ENCODE measurements around the gene POF1B.
"Not testable (repeated sequence)": the region's sequence is repeated elsewhere in the genome, so short reads cannot be mapped to it uniquely, and the experiment has no call there.

The POF1B gene, protein sequence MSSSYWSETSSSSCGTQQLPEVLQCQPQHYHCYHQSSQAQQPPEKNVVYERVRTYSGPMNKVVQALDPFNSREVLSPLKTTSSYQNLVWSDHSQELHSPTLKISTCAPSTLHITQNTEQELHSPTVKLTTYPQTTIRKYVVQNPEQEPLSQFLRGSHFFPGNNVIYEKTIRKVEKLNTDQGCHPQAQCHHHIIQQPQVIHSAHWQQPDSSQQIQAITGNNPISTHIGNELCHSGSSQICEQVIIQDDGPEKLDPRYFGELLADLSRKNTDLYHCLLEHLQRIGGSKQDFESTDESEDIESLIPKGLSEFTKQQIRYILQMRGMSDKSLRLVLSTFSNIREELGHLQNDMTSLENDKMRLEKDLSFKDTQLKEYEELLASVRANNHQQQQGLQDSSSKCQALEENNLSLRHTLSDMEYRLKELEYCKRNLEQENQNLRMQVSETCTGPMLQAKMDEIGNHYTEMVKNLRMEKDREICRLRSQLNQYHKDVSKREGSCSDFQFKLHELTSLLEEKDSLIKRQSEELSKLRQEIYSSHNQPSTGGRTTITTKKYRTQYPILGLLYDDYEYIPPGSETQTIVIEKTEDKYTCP

DNA sequence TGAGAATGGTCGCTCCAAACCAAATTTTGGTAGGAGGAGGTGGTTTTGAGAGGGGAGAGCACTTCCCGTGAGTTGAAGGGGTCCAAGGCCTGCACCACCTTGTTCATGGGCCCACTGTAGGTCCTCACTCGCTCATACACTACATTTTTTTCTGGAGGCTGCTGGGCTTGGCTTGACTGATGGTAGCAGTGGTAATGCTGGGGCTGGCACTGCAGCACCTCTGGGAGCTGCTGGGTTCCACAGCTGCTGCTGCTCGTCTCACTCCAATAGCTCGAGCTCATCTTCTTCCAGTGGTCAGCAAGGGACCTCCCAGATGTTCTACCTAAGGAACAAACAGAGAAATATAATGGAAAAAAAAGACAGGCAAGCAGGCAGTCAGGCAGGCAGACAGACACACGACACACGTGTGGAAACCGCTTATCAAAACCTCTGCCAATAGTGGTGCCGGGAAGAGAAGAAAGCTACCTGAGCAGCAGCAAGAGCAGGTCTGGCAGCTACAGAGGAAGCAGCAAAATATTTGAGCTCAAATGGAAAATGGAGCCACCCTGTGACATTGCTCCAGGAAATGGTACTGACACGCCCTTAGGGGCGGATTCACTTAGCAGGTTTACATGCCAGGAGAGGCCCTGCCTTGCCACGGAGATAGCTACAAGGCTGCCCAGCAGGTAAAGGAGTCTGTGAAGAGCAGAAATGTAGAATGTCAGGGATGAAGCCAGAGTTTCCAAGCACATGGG lies at the start of gene POF1B:
Gene POF1B, minus strand, starts transcription at position 492 of the 734 bp plus-strand sequence. Its CDS starts 211 bp downstream, at position 281.
- DNase-seq: peak; percentile 35

DNA sequence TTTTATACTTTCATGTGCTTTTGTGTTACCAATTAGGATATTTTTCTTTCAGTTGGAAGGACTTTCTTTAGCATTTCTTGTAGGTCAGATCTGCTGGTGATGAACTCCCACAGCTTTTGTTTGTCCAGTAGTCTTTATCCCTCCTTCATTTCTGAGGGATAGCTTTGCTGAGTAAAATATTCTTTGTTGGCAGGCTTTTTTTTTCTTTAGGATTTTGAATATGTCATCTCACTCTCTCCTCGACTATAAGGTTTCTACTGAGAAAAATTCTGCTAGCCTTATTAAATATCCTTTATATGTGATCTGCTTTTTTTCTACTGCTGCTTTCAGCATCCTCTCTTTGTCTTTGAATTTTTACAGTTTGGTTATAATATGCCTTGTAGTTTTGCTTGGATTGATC lies 49.6 kb upstream of the POF1B start:
- no peak for DNase-seq

DNA sequence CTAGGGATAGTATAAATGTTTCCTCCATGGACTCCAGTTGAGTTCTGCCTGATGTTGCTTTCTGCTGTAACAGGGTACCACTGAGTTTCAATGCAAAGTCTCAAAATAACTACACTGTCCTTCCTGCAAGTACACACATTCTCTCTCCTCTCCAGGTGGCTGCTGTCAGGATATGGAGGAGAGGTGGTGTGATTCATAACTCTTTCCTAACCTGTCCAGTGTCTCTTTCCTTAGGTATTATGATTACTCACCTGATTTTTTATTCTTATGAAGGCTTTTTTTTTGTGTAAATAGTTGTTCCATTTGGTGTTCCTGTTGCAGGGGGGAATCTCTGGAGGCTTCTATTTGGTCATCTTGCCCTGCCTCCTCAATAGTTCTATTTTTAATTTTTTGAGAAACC lies 39.8 kb upstream of the POF1B start:
- no peak for DNase-seq

- no peak for DNase-seq
These were observed 12.4 kb upstream of the POF1B start for GRCh38 chrX:85391878-85392238.

DNA sequence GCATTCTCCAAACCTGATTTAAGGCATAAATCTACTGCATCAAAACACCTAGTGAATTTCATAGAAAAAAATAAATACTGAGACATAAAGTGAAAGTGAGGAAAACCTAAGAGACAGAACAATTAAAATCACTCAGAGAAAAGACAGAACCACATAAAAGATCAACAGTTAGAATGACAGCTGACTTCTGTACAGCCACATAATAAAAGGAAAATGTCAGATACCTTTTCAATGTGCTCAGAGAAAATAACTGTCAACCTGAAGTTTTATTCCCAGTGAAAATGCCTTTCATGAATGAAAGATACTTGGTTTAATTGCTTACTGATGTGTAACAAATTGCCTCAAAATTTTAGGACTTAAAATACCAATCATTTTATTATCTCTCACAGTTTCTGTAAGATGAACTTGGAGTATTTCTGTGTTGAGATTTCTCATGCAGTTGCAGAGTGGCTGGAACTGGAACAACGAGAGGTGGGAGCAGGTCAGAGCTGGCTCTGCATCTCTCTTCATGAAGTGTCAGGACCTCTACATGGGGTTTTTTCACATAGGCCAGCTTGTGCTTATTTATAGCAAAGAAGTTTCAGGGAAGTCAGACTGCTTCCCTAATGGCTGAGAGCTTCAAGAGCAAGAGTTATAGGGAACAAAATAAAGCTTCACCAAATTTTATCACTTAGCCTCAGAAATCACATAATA lies 11.9 kb upstream of the POF1B start:
- DNase-seq: no peak

- DNase-seq: no peak
These were observed 2.1 kb upstream of the POF1B start for GRCh38 chrX:85381602-85382001.

DNA sequence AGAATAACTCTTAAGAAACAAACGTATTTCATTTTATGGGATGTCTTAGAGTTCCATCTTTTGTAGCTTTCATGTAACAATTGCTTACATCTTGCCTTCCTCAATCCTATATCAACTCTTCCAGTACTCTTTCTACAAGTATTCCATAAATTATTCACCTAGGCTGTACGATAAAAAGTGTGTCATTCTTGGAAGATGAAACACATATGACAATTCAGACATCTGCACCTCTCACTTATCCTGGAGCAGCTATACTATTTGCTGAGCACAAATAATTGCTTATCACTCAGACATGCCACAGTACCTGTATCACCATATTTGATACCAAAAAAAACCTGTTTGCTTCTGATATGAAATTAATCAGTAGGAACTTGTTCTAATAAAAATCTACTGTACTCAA lies 1.0 kb downstream of the POF1B start:
- DNase-seq: no peak

GRCh38 chrX:85375333-85375738 lies 4.1 kb downstream of the POF1B start:
- no peak for DNase-seq

DNA sequence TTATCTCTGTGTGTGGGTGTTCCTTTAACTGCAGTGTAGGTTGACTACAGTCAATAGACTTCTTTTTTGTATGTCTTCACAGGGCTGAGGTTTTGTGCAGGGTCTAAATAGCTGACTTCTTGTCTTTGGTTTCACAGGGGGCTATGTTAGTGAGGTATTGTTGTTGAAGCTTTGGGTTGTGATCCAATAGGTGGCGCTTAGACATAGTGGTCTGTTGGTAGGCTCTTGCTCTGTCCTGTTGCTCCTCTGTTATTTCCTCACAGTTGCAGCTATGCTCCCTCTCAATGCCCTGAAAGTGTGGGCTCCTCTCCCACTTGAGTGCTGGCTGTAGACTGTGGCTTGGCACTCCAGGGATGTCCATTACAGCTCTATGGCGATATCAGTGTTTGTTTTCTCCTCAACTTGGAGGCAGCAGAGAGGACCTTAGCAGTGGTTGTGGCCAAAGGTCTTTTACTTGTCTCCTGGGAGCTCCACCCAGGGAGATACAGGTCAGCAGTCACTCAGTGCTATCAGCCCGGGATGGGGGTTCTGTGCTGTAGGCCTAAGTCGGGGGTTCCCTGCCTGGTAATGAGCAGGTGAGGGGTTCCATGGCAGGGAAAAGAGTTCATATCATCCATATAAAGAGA lies 14.0 kb downstream of the POF1B start:
- DNase-seq: no peak

DNA sequence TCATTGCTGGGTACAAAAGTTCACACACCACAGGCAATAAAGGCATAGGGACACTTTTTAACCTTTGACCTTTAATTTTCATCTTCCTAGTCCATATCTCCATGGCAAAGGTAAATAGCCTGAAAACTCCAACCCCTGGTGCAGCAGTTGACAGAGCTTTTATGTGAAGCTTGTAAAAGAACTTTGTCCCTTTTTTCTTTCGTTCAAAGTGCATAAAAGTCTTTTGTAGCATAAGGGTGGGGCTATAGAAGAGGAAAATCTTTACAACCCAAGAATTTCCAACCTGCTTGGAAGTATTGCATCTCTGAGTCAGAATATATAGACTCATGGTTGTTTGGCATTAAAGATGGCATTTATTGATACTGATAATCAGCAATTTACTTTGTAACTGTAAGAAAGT lies 20.4 kb downstream of the POF1B start:
- no peak for DNase-seq

- no peak for DNase-seq
These were observed 33.9 kb downstream of the POF1B start for GRCh38 chrX:85345523-85345922.

DNA sequence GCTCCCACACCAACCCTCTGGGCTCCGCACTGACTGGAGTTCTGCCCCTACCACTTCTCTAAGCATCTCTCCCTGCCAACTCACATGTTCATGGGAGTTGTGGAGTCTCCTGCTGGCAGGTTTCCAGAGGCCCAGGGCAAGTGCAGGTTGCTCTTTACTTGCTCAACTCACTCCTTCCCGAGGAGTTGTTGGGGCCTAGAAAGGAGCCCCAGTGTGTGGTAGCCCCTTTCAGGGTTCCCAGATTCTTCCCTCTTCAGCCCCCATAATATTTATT lies 52.5 kb downstream of the POF1B start:
- DNase-seq: no peak

GRCh38 chrX:85326234-85327059 lies 53.0 kb downstream of the POF1B start:
- no peak for DNase-seq

GRCh38 chrX:85311348-85311747 lies 68.1 kb downstream of the POF1B start:
- not testable (repeated sequence) for DNase-seq

DNA sequence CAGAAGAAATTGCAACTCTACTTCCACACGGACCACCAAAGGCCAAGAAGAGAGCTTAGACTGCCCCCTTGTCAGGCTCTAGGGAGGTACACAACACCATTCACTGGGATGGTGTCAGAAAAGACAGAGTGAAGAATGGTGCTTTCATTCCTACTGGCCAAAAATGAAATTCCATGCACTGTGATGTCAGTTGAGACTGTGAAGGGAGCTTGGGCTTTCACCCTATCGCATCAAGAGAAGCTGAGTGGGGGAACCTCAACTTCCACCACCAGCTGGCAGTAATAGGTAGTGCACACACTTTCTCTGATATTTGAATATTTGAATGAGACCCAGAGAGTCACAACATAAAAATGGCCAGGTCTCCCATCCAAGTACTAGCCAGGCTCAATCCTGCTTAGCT lies 69.7 kb downstream of the POF1B start:
- DNase-seq: no peak

DNA sequence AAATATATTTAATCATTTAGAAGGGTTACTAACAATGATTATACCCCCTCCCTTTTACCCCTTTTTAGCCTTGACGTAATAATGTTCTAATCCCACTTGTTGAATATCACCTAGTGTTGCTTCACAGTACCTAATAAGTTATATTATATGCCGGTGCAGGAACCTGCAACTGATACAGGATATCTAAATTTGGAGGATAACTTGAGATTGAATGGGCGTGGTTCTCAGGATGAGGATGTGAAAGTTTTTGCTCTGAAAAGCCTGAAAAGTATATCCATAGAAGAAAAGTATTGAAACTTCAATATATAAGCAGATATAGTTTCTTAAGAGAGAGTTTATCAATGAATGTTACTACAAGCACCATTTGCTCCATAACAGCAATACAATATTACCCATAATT lies 75.9 kb downstream of the POF1B start:
- DNase-seq: no peak

DNA sequence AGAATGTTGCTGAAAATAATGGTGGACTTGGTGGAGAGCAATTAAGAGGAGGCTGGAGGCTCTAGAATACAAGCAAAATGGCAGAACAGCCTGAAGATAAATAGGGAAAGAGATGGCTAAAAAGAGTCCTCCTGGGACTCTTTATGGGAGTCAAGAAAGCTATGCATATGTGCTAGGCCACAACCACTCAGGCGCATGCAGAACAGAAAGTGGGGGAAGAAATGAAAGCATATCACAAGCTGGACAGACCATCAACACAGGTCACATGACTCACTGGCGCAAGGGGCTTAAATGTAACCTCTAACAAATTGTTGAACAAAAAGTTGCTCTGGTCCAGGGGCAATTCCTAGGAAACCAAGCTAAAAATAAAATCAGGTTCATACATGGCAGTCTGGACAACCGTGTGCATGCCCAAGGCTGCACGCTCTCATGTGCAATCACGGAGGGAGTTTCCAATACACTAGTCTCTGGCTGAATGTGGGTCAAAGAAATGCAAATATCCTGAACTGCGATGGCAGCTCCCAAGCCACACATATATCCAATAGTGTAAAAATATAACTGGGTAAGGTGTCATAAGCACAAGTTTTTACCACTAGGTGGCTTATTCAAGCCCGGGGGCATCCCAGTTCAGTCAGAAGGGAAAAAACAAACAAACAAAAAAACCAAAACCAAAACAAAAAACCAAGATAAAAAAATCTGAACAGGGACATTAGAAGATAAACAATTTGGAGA lies 90.3 kb downstream of the POF1B start:
- no peak for DNase-seq

DNA sequence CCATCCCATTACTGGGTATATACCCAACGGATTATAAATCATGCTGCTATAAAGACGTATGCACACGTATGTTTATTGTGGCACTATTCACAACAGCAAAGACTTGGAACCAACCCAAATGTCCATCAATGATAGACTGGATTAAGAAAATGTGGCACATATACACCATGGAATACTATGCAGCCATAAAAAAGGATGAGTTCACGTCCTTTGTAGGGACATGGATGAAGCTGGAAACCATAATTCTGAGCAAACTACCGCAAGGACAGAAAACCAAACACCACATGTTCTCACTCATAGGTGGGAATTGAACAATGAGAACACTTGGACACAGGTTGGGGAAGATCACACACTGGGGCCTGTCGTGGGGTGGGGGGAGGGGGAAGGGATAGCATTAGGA lies 94.2 kb downstream of the POF1B start:
- not testable (repeated sequence) for DNase-seq

DNA sequence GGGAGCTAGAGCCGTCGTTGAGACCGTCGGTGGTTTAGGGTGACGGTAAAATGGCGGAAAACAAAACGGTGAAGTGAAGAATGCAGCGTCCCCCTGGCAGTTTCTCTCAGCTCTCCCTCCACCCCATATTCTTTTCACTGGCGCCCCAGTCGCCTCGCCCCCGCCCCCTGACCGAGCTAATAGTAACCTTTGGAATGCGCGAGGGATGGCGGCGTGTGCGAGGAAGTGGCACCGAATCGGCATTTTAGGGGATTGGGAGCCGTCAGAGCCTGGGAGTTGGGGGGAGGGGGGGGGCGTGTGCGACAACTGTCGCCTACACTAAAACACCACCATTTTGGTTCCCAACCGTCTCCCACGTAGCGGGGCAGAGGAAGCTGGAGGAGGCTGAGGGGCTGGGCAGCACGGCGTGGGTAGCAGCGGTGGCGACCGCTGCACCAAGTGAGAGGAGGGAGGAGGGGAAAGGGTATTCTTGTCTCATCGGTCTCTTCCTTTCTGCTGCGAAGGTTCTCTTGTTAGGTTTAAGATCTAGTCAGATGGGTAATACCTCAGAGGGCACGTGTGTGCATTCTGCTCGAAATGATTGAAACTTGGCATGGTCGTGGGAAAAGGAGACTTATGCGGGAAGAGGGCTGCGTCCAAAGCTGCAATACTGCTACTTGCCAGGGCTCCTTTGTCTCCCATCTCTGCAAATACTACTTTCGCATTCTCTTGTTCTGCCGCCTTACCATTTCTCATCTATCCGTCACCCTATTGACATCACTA lies 134.8 kb downstream of the POF1B start:
- DNase-seq: peak; percentile 8

DNA sequence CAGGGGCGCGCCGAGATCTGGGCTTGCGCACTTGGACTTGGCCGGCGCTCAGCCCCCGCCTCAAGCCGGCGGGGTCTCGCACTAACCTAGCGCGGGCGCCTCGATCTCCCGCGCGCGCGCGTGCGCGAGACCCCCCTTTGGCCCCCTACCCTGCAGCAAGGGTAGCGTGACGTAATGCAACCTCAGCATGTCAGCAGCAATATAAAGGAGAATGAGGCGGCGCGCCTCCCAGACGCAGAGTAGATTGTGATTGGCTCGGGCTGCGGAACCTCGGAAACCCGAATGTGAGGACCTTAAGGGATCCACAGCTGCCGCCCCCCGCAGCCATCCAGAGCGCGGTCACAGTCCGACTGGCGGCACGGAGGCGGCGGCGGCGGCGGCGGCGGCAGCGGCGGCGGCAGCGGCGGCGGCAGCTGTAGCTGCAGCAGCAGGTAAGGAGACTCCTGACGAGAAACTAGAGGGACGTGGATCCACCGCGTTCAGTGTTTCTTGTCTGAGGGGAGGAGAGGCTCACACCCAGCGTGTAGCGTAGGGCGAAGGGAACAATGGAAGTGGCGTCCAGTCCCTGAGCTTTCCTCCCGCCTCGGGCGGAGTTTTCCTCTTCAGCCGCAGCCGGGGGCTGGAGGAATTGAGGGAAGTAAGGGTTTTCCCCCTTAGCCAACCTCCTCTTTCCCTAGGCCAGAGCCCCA lies 135.6 kb downstream of the POF1B start, which contains the start of the genes SATL1 and ZNF711:
Gene SATL1, minus strand, starts transcription at position 19 of the 689 bp plus-strand sequence. CDS start 134,811 bp downstream, outside the sequence.
Gene ZNF711, plus strand, starts transcription at position 231 of the 689 bp plus-strand sequence. CDS start 3,582 bp downstream, outside the sequence.
- DNase-seq: no peak
